Fibroblast of upper back skin (primary cell): ENCODE data around the gene ZSCAN21.
"Not testable (repeated sequence)": the region's sequence is repeated elsewhere in the genome, so short reads cannot be mapped to it uniquely, and the experiment has no call there.

ENCODE experiments used
- DNase-seq: peaks from one replicate; pipeline ENCODE4 v3.0.0-alpha.2; 2013

The ZSCAN21 gene

DNA sequence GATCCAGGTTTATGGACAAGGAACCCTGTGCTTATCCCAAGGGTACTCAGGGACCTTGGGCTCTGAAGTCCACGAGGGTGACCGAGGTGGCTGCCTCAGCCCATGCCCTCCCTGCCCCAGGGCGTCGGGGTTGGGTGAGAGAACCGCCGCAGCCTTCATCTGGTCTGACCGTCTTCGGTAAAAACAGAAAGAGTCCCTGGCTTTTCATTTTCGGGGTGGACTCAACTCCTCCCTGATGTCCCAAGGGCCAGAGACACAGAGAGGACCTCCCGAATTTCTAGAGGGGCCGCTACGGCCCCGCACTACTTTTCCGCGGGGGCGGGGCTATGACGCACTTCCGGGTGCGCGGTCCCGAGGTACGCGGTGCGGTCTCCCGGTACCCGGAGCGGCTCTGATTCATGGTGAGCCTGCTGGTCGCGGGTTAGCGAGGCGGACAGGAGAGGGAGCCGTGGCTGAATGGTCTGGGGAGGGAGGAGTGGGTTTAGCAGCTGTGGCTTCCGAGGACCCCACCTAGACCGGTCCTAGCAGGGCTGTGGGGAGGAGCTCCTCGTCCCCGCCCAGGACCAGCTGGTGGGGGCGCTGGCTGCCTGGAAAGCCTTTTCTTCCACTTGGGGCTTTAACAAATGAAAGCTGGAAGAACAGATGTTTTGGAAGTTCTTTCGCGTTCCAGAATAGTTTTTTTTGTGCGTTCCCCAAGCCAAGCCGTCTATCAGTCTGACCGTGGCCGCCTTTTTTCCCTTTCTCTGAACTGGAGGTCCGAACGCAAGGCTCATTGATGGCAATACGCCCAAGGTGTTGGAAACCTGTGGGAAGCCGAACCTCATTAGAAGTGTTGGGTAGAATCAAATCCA is at the start of gene ZSCAN21:
Gene ZSCAN21, plus strand, starts transcription at position 334 of the 851 bp plus-strand sequence. CDS start 7,233 bp downstream, outside the sequence.
- peak; percentile 82 for DNase-seq

DNA sequence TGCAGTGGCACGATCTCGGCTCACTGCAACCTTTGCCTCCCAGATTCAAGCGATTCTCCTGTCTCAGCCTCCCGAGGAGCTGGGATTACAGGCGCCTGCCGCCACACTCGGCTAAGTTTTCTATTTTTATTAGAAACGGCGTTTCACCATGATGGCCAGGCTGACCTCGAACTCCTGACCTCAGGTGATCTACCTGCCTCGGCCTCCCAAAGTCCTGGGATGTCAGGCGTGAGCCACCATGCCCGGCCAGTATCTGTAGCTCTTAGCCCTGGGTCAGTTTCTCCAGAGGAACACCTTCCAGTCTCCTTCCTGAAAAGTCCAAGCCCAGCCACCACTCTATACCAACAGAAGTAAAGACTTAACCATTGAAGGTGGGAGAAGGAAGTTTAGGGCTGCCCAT is 49.3 kb upstream of the ZSCAN21 start:
- DNase-seq = no peak

- no peak for DNase-seq
Measured at GRCh38 chr7:100003711-100004661, 45.6 kb upstream of the ZSCAN21 start.

- no peak for DNase-seq
Measured at GRCh38 chr7:100007887-100008286, 41.7 kb upstream of the ZSCAN21 start.

DNA sequence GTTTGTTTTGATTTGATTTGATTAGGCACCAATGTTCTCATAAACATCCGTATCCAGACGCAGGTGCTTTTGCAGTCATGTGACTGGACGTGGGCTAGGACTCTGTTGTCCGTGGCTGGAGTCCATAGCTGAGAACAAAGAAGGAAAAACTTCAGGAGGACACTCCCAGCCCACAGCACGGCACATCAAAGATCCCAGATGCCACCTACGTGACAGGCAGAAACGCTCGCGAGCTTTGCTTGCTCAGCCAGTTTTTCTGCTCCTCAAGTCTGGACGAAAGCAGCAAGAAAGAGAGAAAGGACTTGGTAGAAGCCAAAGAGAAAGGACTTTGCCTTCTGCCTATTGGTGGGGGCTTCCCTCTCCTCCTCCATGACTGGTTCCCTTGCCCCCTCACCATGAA is 41.0 kb upstream of the ZSCAN21 start:
- no peak for DNase-seq

- not testable (repeated sequence) for DNase-seq
Measured at GRCh38 chr7:100009952-100010351, 39.6 kb upstream of the ZSCAN21 start.

DNA sequence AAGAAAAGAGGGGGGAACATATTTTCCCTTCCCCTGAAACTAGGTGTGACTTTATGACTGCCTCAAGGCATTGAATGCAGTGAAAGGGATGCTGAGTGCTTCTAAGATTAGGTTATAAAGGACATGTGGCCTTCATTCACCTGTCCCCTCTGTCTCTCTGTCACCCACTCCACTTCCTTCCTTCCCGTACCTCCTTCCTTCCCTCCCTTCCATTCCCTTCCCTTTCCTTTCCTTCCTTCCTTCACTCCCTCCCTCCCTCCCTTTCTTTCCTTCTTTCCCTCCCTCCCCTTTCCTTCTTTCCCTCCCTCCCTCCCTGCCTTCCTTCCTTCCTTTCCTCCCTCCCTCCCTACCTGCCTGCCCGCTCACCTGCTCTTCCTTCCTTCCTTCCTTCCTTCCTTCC is 38.7 kb upstream of the ZSCAN21 start:
- DNase-seq = no peak

GRCh38 chr7:100011516-100011915 is 38.1 kb upstream of the ZSCAN21 start:
- DNase-seq = no peak

DNA sequence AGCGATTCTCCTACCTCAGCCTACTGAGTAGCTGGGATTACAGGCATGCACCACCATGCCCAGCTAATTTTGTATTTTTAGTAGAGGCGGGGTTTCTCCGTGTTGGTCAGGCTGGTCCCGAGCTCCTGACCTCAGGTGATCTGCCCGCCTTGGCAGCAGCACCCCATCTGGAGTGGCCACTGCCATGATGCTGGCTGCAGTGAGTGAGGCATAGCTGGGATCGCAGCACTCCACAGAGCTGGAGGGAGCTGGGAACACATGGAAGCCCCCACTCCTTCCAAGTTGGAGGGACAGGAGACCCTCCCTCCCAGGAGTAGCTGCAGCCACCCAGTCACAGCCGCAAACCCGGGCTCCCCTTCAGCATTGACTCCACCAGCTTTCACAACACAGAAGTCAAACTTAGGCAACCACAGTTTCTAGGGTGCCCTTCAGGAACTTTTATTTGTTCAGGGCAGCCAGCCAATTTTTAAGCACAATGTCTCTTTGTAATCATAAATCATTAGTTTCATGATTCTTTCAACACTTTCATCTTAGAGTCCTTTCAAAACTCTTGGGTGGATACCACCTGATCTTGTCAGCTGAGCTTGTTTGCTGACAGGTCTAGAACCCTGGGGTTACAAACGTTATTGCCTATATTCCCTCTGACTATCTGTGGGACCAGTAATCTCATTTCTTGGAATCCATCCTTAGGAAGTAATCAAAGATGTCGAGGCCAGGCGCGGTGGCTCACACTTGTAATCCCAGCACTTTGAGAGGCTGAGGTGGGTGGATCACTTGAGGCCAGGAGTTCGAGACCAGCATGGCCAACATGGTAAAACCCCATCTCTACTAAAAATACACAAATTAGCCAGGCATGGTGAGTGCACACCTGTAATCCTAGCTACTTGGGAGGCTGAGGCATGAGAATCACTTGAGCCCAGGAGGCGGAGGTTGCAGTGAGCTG is 36.9 kb upstream of the ZSCAN21 start:
- DNase-seq = not testable (repeated sequence)

- no peak for DNase-seq
Measured at GRCh38 chr7:100013328-100013676, 36.3 kb upstream of the ZSCAN21 start.

- DNase-seq = peak; percentile 92
Measured at GRCh38 chr7:100015232-100016214, 34.1 kb upstream of the ZSCAN21 start, which contains the start of gene ZKSCAN1. ZKSCAN1 (plus strand) TSS chr7:100015596; CDS start chr7:100023507, 7,911 bp downstream.

- no peak for DNase-seq
Measured at GRCh38 chr7:100016215-100016901, 33.2 kb upstream of the ZSCAN21 start.

DNA sequence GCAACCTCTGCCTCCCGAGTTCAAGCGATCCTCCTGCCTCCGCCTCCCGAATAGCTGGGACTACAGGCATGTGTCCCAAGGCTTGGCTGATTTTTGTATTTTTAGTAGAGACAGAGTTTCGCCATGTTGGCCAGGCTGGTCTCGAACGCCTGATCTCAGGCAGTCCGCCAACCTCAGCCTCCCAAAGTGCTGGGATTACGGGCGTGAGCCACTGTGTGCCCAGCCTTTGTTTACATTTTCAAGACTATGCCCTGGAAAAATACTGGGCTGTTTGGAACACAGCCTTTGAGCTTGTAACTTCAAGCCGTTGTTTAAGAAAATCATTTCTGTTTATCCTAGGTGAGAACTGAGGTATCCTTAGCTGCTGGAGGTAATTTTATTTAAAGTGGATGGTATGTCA is 32.3 kb upstream of the ZSCAN21 start:
- DNase-seq = no peak

DNA sequence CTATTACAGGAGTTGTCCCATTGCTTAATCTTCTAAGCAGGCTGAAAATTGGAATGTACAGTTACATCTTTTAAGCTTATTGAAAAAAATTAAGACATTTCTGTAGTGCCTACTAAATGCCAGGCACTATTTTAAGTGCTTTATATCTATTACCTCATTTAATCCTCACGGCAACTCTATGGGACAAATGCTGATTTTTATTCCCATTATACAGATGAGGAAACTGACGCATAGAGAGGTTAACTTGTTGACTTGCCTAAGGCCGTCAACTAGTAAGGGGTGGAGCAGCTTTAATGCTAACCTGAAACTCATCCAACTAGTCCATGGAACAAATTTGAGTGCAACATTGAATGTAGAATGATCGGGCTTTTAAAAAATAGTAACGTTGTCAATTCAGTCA is 31.7 kb upstream of the ZSCAN21 start:
- no peak for DNase-seq

GRCh38 chr7:100019908-100020307 is 29.7 kb upstream of the ZSCAN21 start:
- no peak for DNase-seq

DNA sequence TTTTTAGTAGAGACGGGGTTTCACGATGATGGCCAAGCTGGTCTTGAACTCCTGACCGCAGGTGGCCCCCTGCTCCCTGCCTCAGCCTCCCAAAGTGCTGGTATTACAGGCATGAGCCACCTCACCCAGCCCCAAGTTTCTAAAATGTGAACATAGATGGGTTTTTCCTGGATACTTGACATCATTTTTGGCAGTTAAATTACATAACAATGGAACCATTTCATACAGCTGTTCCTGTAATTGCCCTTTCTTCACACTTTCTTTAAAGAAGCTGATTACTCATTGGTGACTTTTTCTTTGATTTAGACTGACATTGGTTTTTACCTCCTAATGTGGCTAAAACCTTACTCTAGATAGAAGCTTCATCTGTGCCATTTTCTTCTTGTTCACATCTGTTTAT is 28.3 kb upstream of the ZSCAN21 start:
- DNase-seq = no peak

DNA sequence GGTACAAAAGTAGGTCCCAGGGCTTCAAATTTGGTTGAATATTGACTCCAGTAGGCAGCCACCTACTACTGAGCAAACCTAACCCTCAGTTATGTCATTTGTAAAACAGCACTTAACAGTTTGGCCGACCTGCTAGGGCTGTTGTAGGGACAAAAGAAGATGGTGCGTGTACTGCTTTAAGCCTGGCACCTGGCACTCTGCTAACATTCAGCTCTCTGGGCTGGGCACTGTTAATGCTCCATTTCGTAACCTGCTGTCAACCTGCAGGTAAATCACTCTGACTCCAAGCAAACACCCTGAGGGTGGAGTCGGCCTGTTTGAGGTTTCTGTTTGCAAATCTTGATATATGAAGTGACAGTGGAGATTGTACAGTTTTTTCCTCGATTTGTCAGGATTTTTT is 27.0 kb upstream of the ZSCAN21 start:
- DNase-seq = no peak

DNA sequence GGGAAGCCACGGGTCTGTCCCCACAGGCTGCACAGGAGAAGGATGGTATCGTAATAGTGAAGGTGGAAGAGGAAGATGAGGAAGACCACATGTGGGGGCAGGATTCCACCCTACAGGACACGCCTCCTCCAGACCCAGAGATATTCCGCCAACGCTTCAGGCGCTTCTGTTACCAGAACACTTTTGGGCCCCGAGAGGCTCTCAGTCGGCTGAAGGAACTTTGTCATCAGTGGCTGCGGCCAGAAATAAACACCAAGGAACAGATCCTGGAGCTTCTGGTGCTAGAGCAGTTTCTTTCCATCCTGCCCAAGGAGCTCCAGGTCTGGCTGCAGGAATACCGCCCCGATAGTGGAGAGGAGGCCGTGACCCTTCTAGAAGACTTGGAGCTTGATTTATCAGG is 26.0 kb upstream of the ZSCAN21 start:
- no peak for DNase-seq

- no peak for DNase-seq
Measured at GRCh38 chr7:100024020-100024619, 25.5 kb upstream of the ZSCAN21 start.

GRCh38 chr7:100027197-100027596 is 22.4 kb upstream of the ZSCAN21 start:
- DNase-seq = no peak
